GM20000 (cell line): ENCODE data around the gene GRAMD1C.

Source experiments
- DNase-seq: peaks from one replicate; pipeline ENCODE4 v3.0.0; 2012; ENCODE audit warnings: low spot score
- TF ChIP-seq, protein P1 (sequence below): IDR thresholded peaks from 2 replicates; pipeline ENCODE4 v1.5.1; 2012; ENCODE audit warnings: mild to moderate bottlenecking, control low read depth; ENCODE audit errors: extremely low read depth, missing control alignments

GRAMD1C gene

DNA sequence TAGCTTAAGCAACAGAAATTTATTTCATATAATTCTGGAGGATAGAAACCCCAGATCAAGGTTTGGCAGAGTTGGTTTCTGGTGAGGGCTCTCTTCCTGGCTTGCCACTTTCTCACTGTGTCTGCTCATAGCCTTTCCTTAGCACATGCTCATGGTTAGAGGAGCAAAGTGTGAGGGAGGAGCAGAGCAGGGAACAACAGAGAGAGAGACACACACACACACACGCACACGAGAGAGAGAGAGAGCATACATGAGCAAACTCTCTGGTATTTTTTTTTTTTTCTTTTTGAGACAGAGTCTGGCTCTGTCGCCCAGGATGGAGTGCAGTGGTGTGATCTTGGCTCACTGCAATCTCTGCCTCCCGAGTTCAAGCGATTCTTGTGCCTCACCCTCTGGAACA is 72.4 kb downstream of the GRAMD1C start:
- no peak for DNase-seq

GRCh38 chr3:113912552-113913236 is 74.1 kb downstream of the GRAMD1C start:
- TF ChIP-seq, protein P1, sequence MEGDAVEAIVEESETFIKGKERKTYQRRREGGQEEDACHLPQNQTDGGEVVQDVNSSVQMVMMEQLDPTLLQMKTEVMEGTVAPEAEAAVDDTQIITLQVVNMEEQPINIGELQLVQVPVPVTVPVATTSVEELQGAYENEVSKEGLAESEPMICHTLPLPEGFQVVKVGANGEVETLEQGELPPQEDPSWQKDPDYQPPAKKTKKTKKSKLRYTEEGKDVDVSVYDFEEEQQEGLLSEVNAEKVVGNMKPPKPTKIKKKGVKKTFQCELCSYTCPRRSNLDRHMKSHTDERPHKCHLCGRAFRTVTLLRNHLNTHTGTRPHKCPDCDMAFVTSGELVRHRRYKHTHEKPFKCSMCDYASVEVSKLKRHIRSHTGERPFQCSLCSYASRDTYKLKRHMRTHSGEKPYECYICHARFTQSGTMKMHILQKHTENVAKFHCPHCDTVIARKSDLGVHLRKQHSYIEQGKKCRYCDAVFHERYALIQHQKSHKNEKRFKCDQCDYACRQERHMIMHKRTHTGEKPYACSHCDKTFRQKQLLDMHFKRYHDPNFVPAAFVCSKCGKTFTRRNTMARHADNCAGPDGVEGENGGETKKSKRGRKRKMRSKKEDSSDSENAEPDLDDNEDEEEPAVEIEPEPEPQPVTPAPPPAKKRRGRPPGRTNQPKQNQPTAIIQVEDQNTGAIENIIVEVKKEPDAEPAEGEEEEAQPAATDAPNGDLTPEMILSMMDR, result peak; percentile 45

More for the DNA sequence above, 72.4 kb downstream of the GRAMD1C start:
- TF ChIP-seq, protein P1, result no peak

DNA sequence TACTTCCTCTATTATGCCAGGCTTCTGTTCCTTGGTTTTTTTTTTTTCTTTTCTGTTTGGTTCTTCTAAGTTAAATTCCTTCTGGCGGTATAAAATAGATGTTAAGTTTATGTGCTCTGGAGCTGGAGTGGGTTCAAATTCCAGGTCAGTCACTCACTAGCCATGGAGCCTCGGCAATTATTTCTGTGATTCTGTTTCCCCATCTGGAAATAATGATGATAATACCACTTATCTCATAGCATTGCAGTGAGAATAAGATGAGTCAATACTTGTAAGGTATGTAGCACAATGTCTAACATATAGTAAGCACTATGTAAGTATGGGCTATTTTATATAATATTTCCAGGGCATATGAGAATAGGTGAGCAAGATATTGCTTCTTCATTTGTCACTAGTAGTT is 76.1 kb downstream of the GRAMD1C start:
- TF ChIP-seq, protein P1, result no peak

More at GRCh38 chr3:113912552-113913236, 74.1 kb downstream of the GRAMD1C start:
- peak; percentile 58 for DNase-seq

GRCh38 chr3:113927556-113927955 is 89.0 kb downstream of the GRAMD1C start:
- TF ChIP-seq, protein P1, result no peak
- no peak for DNase-seq

More for the DNA sequence above, 76.1 kb downstream of the GRAMD1C start:
- DNase-seq, result no peak

DNA sequence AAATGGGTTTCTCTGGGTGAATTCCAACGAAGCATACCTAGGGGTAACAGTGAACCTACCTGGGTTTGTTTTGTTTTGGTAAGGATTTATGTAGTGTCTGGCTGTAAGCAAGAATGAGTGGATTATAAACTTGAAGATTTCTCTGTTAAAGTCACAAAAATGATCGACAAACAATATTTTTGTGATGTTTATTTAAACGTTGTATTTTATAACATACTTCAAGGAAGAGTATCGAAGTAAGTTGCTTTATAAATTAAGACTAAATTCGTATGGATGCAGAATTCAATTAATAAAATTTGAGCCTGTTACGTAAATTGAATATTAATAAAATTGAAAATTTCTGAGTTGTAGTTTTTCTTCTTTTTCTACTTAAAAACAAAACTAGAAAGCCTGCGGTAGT is 108.2 kb downstream of the GRAMD1C start:
- TF ChIP-seq, protein P1, result no peak

GRCh38 chr3:113947372-113948014 is 108.9 kb downstream of the GRAMD1C start, which contains the start of gene ZDHHC23:
TSS of gene ZDHHC23 (plus strand) at chr3:113948013. CDS start at chr3:113948803, 790 bp downstream.
- DNase-seq, result peak; percentile 88
- TF ChIP-seq, protein P1, result no peak

More for the DNA sequence above, 108.2 kb downstream of the GRAMD1C start:
- DNase-seq, result no peak
